Ovary (tissue), 3 donors: ENCODE results near the gene HLA-DRA.

ENCODE experiments used
- EP300 ChIP-seq: sonication (generic); formaldehyde crosslinking; IDR thresholded peaks from one replicate; pipeline ENCODE4 v1.6.1; 2017; ENCODE audit warnings: antibody characterized with exemption
- POLR2A ChIP-seq: fragments of 450-650 bp; IDR thresholded peaks from one replicate; pipeline ENCODE4 v1.6.1; 2017; ENCODE audit warnings: antibody characterized with exemption, mild to moderate bottlenecking, moderate library complexity
- TF ChIP-seq, protein P1 (sequence below), 3 donors: fragments of 450-650 bp in 2 of 3; fragments of 200-600 bp in 1 of 3; IDR thresholded peaks; one replicate each; pipeline versions ENCODE4 v1.5.1 to v1.8.0; 2016 to 2022; ENCODE audit warnings: antibody characterized with exemption in 3 of 3, mild to moderate bottlenecking in 1 of 3
- donor health status: DM: no; HTN: no; CAD: no.

DNA sequence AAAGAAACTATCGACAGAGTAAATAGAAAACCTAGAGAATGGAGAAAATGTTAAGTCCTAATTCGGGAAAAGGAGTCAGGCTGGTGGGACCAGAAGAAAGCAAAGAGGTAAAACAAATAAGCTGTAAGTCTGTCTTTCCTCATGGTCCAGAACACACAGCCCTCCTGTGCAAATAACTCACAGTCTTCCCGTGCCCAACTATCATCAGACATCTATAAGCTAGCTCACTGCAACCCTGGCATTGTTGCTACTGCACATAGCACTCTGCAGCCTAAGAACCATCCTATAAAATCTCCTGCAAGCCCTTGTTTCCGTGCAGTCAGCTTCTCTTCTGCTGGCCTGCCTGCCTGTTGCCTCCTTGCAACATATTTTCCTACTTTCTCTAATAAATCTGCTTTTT lies 17.4 kb downstream of the HLA-DRA start:
- TF ChIP-seq POLR2A (no peak), EP300 (no peak)
- TF ChIP-seq, protein P1, sequence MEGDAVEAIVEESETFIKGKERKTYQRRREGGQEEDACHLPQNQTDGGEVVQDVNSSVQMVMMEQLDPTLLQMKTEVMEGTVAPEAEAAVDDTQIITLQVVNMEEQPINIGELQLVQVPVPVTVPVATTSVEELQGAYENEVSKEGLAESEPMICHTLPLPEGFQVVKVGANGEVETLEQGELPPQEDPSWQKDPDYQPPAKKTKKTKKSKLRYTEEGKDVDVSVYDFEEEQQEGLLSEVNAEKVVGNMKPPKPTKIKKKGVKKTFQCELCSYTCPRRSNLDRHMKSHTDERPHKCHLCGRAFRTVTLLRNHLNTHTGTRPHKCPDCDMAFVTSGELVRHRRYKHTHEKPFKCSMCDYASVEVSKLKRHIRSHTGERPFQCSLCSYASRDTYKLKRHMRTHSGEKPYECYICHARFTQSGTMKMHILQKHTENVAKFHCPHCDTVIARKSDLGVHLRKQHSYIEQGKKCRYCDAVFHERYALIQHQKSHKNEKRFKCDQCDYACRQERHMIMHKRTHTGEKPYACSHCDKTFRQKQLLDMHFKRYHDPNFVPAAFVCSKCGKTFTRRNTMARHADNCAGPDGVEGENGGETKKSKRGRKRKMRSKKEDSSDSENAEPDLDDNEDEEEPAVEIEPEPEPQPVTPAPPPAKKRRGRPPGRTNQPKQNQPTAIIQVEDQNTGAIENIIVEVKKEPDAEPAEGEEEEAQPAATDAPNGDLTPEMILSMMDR (IDR thresholded peaks at IDR 0.05), result no peak
